ENCODE results near the gene GALNT14.
A peak's percentile ranks its signal among the peaks of the same experiment; 100 is the strongest.
"Not testable (repeated sequence)": the region's sequence is repeated elsewhere in the genome, so short reads cannot be mapped to it uniquely, and the experiment has no call there.

The GALNT14 gene, protein sequence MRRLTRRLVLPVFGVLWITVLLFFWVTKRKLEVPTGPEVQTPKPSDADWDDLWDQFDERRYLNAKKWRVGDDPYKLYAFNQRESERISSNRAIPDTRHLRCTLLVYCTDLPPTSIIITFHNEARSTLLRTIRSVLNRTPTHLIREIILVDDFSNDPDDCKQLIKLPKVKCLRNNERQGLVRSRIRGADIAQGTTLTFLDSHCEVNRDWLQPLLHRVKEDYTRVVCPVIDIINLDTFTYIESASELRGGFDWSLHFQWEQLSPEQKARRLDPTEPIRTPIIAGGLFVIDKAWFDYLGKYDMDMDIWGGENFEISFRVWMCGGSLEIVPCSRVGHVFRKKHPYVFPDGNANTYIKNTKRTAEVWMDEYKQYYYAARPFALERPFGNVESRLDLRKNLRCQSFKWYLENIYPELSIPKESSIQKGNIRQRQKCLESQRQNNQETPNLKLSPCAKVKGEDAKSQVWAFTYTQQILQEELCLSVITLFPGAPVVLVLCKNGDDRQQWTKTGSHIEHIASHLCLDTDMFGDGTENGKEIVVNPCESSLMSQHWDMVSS

DNA sequence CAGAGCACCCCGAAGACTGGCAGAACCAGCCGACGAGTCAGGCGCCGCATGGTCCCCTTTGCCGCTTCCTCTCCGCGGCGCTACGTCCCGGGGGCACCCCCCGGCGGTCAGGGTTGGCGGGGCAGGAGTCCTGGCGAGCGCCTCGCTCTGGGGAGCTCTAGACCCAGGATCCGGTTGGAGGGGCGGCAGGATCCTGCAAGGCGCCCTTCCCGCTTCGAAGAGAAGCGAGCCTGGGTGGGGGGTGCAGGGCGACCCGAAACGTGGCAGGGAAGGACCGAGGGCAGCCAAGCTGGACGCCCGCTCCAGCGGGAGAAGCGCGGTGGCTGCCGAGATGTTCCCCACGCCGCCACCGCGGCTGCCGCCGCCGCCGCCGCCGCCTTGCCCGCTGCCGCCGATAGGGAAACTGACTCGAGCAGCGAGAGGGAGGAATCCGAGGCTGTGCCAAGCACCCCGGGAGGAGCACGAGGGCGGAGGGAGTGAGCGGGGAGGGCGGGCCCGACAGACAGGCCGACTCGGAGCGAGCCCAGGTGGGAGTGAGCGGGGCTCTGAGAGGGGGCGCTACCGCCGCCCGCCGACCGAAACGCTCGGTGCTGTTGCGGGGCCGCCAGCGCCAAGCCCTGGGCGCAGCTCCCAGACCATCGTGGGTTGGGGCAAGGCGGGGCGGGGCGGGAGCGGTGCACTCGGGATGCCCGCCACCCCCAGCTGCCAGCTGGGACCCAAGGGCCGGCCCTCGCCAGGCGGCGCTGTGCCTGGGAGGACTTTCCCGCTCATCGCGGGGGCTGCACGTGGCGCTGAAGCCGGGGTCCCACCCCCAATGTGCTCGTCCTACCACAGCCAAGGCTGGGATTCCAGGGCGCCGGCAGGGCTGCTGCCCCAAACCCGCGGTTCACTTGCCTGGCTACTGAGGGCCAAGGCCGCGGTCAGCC is at the start of gene GALNT14:
GALNT14 (minus strand) TSS at position 404 of the 926 bp plus-strand sequence; CDS start at position 50, 354 bp downstream.
- DNase-seq (ENCODE audit: low read depth in 2 of 2) = peak; percentile 4 to 38

DNA sequence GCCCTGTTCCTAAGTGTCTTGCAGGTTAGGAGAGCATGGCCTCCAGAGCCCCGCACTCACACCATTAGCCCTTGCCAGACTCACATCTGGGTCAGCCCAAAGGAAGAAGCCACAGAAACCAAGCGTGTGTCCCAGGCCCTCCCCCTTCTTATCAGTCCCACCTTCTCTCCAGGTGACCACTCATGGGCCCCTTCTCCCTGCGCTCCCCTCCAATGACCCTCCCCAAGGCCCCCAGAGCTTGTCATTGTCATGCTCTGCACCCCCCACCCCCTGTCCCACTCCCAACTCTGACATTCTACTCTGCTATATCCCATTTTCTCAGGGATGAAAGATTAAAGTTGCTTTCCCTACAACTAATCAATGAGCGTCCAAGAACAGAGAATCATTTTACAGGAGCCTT is 48.9 kb upstream of the GALNT14 start:
- DNase-seq (ENCODE audit: low read depth in 2 of 2) = no peak

DNA sequence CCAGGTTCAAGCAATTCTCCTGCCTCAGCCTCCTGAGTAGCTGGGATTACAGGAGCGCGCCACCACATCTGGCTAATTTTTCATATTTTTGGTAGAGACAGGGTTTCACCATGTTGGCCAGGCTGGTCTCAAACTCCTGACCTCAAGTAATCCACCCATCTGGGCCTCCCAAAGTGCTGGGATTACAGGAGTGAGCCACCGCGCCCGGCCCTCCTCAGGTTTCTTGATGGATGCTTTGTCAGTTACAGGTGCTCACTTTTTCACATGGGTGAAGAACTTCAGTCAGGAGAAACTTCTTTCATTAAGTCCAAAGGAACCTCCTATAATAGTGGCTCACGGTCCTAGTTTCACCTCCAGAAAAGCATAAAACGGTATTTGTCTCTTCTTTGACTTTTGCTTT is 45.7 kb upstream of the GALNT14 start:
- DNase-seq (ENCODE audit: low read depth in 2 of 2) = not testable (repeated sequence)

DNA sequence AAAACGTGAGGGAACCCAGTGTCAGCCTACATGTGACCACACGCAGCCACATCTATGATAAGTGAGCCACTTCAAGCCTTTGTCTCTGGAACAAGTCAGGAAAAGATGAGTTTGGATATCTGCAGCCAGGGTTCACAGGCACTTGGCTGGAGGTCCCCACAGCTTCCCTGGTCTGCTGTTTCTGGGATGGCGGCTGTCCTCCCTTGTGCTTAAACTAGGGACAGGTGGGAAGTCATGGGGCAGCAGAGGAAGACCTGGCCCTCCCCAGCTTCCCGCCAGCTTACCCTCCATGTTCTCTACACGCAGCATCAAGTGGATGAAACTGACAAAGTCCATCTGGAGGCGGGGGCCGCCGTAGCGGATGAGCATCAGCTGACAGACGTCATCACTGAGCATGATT is 38.5 kb upstream of the GALNT14 start:
- DNase-seq (ENCODE audit: low read depth in 2 of 2) = no peak

DNA sequence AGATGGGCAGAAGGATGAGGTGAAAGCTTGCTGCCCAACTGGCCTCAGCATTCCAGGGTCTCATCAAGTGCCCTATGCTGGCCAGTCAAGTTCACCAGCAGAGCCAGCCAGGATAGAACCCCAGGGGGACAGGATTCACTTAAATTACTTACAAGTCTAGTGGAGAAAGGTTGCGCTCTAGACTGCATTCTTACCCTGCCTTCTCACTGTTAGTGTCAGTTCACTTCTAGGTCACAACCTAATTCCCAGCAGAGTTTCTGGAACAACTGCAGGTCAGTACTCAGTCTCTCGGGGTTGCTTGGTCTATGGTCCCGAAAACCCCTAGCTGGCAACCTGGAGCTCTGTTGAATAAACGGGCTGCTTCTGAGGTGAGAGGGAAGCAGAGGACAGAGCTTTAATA is 32.9 kb upstream of the GALNT14 start:
- DNase-seq (ENCODE audit: low read depth in 2 of 2) = no peak

DNA sequence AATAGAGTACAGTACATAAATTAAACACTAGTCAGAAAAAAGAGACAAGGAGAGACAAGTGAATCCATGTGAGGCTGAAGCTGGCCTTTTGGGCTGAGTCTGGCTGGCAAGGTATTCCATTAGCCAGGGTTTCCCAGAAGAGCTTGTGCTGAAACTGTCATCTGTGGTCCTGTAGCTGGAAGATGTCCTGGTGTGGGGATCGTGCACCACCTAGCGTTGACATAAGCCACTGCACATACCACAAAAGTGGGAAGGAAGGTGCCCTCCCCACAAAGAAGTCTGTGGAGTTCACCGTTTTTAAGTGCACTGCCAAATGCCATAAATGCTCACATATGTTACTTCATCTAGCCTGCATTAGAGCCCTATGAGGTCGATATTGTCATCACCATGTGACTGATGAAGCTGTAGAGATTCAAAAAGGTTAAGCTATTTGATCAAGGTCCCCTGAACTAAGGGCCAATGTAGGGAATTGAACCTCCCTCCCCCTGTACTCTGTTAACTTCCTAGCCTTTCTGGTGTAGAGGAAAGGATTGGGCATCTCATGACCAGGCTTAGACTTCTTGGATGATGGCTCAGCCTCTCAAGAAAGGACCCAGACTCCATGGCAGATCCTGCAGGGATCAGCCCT is 31.9 kb upstream of the GALNT14 start:
- peak; percentile 24 to 30 for DNase-seq (ENCODE audit: low read depth in 2 of 2)

DNA sequence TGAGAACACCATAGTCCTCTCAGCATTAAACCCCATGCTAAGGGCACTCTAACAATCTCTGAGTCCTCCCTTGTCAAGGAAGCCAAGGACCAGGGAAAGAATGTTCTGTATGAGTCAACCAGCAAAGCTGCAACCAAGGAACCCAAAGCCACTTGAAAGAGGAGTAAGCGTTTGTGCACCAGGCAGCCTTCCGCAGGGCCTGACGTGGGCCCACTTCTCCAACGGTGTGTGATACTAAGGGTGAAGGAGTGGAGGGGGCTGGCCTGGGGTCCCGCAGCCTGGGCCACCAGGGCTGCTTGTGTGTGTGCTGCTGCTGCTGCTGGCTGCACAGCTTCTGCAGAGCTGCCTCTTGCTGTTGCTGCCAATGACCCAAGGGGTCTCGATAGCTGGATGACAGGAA is 30.1 kb upstream of the GALNT14 start:
- no peak for DNase-seq (ENCODE audit: low read depth in 2 of 2)

DNA sequence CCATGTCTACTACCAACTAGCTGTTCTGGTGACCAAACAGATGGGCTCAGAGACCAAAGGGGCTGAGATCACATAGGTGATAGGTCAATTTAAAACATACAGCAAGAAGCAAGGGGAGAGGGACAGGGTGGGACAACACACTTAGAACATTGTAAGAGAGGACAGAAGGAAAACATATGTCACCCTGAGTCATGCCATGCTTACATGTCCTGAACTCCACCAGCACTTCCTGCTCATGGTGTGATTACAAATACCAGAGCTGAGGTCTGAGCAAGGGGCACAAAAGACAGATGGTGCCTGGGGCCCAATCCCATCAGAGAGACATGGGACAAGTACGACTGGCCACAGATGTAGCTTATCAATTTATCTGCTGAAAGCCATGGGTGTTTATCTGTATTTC is 28.7 kb upstream of the GALNT14 start:
- DNase-seq (ENCODE audit: low read depth in 2 of 2) = no peak

DNA sequence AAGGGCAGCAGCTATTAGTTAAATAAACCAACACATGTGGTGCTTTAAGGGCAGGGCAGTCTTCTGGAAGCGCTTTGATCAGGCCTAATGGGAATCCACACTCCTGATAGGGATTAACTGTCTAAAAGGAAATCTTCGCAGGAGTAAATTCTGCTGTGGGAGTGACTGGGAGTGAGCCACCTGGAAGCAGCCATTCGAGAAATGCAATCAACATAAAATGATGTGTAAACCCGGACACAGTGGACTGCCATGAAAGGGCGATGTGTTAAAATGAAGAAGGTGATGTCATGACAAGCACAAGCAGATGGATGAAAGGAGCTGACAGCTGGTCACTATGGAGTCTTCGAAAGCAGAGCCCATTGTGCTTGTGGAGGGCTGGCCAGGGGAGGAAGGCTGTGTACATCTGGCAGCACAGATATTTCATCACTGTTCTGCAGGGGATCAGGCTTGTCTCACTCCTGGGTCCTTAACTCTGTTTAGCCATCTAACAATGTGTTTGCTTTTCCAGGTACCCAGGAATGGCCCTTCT is 24.8 kb upstream of the GALNT14 start:
- no peak for DNase-seq (ENCODE audit: low read depth in 2 of 2)

DNA sequence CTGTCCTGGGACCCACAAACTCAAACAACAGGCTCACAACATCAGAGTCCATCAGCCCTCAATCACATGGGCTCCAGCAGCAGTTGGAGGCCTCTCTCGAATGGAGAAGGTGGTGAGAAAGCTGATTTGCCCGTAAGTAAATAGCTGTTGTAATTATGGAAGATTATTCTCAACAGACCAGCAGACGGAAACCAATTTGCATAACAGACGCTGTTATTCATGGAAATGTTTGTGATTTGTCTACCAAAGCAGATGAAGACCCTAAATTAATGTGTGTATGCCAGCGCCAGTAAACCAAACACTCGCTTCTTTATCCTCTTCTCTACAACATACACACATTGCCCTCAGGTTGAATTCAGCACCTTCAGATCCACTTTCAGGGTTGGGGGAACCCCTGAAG is 23.4 kb upstream of the GALNT14 start:
- DNase-seq (ENCODE audit: low read depth in 2 of 2) = no peak

DNA sequence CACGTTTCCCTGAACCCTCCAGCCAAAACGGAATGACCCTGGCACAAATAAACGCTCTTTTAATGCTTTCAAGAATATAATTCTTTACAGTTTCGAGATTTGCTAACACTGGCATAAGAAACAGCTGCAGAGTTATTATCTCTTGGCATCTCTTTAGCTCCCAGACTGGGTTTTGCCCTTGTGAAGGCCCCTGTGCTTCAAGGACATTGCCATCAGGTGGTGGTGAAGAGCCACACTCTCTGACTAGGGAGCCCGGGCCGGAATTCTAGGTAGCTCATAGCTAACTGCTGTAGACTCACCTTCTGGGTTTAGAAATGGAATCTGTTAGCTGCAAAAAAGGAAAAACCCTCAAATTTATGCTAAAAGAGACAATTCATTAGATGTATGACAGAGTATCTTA is 13.3 kb upstream of the GALNT14 start:
- no peak for DNase-seq (ENCODE audit: low read depth in 2 of 2)

DNA sequence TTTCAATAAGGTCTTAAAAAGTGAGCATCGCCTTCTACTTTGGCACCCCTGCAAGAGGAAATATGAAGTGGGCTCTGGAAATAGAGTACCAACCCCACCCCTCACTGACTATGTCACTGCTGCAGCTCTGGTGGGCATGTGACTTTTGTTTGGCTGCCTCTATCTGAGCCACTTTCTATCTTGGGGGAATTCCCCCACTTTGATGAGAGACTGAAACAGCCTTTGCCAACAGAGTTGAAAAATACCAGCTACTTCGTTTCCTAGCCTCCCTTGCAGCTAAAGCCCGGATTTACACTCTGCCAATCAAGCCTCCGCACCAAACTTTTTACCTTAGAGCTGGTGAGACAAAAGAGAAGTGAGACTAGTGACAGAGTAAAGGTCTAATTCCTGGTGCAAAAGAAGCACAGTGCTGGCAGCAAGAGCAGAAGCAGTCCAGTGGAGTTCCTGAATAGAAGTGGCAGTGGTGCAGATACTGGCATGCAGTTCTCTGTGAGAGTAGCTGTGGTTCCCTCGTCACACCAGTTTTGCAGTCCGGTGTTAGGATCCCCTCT is 12.0 kb upstream of the GALNT14 start:
- no peak for DNase-seq (ENCODE audit: low read depth in 2 of 2)

DNA sequence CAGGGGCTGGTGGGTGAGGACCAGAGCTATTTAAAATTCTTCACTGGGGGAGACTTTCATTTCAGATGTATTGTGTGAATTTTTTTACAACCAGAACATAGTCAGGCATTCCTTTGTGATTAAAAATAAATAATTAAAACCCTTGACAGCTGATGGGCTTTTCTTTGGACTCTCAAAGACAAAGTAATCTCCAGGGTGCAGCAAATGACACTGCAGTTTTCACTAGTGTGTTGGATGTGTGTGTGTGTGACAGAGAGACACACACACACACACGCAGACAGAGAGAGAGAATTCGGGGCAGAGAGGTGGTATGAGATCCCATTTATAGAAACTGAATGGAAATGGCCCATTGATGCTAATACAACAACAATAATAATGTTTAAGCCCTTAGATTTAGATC is 10.3 kb upstream of the GALNT14 start:
- DNase-seq (ENCODE audit: low read depth in 2 of 2) = no peak

DNA sequence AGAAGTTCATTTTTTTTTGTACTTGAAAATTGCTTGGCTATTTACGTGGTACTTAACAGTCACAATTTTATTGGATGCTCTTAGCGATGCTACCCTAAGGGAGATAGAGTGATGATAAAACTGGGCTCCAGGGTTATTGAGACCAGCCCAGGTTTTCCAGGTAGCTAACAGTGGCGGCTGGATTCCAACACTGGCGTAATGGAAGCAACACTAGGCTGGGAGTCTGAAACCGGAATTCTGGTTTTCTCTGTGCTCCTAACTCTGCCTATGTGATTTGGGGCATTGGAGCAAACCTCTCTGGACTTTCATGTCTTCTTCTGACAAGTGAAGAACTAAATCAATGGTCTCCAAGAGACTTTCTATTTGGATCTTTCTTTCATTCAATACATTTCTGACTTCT is 9.4 kb upstream of the GALNT14 start:
- DNase-seq (ENCODE audit: low read depth in 2 of 2) = no peak

DNA sequence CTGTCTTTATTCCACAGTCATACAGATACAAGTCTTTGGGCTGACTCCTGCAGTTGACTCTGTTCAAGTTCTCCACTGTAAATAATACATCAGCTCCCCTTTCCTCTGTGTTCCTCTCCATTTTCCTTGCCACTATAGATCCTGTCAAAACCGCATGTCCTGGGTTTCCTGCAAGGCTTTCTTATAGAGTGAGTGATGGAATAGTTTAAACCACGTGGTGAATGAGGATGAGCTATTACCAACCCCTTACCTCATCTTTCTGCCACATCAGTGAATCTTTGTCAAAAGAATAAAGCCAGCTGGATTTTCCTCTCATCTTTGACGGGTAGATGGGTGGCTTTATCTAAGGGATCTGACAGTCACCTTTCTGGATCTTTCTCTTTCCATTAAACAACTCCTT is 3.9 kb upstream of the GALNT14 start:
- DNase-seq (ENCODE audit: low read depth in 2 of 2) = no peak

DNA sequence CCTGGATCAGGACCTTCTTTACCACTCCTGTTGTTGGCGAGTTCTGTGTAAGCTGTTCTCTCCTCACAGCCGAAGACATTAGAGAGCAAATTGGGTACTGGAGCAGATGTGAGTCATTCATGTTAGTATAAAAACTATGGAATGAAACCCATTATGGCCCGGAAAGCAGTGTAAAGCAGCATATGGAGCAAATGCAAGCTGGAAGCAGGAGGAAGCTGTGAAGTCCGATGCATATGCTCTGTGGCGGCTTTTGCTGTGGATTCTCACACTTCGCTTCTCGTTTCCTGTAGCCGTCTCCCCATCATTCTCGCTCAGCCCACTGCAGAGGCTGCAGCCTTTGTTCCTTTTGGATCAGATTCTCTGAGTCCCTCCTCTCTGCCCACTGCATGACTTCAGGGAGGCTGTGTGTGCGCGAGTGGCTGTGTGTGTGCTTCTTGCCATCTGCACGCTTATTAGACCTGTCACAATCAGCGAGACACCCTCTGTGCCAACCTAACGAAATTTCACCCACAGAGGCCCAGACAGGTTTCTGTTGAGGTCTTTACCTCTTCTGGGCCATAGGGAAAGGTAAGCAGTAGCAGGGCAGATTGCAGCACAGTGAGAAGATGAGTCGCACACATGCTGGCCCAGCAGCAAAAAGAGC is 3.3 kb upstream of the GALNT14 start:
- no peak for DNase-seq (ENCODE audit: low read depth in 2 of 2)

DNA sequence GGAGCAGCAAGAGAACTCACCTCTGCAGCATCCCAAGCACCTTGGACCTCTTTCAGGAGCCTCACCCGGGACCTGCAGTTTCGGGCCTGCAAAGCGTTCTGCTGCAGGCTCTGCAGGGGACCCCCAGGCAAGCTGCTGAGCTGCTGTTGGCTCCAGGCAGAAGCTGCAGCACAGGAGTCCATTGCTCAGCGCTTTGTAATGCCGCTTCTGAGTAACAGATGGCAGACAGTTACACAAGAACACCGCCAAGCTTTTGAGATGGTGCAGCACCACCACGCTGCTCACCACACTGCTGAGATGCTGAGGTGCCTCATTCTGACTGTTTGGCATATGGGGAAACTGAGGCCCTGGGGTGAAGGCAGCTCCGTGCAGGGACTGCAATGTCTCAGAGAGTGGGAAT is 1.9 kb upstream of the GALNT14 start:
- DNase-seq (ENCODE audit: low read depth in 2 of 2) = no peak

DNA sequence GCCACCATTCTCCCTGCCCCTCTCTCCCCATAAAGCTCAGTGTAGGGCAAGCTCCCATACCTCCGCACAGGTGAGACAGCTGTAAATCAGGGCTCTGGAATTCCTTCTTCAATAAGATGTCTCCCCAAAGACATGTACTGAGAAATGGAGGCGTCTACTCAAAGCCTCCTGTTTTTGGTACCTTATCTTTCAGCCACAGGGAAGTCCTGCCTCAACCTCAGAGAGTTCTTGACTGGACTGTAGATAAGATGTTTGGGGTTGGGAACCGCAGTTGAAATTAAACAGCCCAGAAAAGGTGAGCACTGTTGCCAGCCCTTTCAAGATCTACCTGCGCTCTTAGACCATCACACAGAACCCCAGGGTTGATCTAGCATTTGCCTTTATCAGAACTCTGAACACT is 1.4 kb upstream of the GALNT14 start:
- DNase-seq (ENCODE audit: low read depth in 2 of 2) = no peak

DNA sequence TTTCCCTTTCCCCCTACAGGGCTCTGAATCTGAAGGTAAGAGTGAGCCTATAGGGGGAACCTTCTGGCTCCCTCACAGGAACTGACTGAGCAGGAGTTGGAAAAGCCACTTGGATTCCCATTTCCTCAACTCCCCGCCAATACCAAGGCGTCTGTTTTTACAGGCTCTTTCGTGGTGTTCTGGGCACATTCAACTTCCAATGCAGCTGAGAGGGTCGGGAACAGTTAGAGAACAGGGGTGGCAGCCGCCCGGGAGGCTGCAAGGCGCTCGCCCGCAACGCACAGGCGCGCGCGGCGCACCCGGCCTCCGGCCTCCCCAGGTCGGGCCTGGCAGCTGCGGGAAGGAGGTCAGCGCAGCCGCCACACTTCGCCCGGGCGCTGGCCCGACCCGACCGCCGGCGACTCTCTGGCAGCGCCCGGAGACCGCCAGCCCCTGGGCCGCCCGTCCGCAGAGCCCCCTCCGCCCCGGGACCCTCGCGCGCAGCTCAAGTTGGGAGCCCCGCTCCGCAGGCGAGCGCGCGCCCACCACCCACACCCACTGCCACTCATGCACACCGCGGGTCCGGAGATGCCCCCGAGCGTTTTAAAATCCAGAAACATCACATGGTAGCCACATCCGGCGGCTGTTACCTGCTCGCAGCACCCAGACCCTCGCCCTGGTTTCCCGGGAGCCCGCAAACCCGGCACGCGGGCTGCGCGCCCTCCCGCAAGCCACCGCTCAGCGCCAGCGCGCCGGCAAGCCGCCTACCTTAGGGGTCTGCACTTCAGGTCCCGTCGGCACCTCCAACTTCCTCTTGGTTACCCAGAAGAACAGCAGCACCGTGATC is 816 bp downstream of the GALNT14 start:
- no peak for DNase-seq (ENCODE audit: low read depth in 2 of 2)

DNA sequence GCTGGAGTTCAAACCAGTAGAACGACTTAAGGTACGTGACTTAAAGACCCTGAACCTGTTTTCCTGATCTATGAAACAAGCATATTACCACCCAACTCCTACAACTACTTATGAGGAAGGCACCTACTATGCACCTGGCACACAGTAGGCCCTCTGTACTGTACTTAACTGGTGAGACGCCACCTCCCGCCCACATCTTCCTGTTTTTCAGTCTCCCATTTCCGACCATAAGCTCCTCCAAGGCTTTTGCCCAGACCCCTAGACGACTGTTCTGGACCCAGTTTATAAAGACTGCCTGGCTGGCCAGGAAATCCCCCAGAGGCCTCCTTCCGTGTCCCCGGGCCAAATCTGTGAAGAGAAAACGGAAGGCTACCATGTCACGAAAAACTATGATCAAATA is 1.5 kb downstream of the GALNT14 start:
- no peak for DNase-seq (ENCODE audit: low read depth in 2 of 2)

Measured in activated CD4-positive, alpha-beta T cell treated with anti-CD3 and anti-CD28 coated beads for 24 hours (primary cell).